Skeletal muscle cell (primary cell): Measurements from ENCODE around the gene CRACDL.

Source experiments
- DNase-seq: peaks from one replicate; pipeline ENCODE4 v3.0.0-alpha.2; 2010; ENCODE audit warnings: low read depth
- H3K4me3 ChIP-seq: 2 replicates; pipeline ENCODE4 v1.5.1; 2011; ENCODE audit warnings: low read depth, mild to moderate bottlenecking, control low read depth, low read length, moderate library complexity

Gene CRACDL

GRCh38 chr2:98796775-98797544 is 139.1 kb downstream of the CRACDL start:
- no peak for DNase-seq
- no peak overlapping the region for H3K4me3 ChIP-seq

DNA sequence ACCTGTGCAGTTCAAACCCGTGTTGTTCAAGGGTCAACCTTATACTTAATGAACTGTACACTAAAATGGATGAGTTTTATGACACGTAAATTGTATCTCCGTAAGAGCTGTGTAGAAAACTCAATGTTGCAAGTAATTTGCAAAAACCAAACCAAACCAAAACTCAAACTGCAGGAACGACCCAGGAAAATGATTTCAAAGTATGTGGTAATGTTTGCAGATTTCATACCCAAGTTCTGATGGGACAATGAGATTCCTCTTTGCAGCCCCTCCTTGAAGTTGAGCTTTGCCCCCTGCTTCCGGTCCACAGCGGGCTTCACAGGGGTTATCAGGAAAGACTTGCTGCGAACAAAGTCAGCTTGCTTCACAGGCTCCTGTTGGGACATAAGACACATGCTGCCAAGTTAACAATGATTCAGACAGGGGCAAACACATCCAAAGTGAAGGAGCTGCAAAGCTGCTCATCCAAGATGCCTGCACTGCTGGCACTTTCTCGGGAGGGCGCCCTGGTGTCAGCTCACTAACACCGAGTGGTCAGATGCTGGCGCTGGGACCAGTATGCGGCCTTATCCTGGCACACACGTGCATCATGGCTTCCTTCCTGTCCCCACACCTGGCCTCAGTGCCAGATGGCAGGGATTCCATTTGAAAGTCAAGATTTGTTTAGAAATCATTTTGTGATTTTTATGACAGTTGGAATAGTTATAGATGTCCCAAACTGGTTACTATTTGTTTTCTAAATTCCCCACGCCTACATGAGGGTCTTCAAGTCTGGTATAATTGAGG is 139.9 kb downstream of the CRACDL start:
- no peak for DNase-seq
- no peak overlapping the region for H3K4me3 ChIP-seq

DNA sequence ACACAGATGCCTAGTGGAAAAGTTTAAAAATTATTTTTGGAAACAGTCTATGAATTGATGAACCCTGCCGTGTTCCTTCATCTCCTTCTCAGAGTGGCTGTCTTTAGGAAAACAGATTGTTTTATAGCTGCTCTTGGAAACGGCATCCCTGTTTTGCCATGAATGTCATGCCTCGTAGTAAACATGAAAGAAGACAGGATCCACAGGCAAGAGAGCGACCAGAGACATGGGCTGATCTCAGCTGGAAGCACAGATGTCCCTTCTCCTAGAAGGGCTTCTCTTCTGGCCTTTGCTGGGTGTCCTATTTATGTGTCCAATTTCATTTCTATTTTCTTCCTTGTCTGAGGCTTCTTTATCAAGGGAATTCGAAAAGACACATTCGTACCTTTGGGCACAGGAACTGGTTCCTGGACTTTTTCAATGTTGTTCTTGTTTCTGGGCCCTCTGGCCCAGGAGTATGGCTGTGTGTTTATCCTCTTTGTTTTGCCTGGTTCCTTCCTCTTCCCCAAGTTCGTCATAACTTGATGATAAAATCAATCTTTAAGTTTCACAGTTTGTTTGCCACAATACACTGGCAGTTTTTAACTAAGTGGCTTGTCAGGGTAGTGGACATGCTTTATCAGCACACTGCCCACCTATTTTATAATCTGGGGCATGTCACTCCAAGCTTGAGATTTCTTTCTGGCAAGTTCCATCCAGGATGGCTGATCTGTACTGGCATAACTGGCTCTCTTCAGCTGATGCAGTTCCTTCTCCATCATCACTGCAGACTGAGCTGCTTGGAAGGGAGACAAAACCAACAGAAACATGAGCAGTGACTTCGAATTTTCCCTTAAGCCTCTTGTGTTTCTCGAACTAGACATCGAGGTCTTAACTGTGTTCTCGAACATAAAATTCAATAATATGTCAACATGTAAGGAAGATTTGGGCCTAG is 141.9 kb downstream of the CRACDL start:
- DNase-seq = no peak
- H3K4me3 ChIP-seq = no peak overlapping the region

- DNase-seq = no peak
- no peak overlapping the region for H3K4me3 ChIP-seq
These were observed 142.8 kb downstream of the CRACDL start for GRCh38 chr2:98793275-98793674.

DNA sequence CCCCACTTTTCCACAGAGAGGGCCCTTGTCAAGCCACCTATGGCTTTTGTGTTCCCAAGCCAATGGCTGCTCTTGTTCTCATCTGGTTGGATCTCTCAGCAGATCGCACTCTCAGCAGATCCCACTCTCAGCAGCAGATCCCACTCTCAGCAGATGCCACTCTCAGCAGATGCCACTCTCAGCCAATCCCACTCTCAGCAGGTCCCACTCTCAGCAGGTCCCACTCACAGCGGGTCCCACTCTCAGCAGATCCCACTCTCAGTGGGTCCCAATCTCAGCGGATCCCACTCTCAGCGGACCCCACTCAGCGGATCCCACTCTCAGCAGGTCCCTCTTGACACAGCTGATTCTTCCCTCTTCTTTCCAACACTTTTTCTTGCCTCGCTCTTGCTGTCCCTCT is 145.8 kb downstream of the CRACDL start:
- no peak overlapping the region for H3K4me3 ChIP-seq
- no peak for DNase-seq

- no peak for DNase-seq
- H3K4me3 ChIP-seq = no peak overlapping the region
These were observed 148.3 kb downstream of the CRACDL start for GRCh38 chr2:98787700-98788099.

DNA sequence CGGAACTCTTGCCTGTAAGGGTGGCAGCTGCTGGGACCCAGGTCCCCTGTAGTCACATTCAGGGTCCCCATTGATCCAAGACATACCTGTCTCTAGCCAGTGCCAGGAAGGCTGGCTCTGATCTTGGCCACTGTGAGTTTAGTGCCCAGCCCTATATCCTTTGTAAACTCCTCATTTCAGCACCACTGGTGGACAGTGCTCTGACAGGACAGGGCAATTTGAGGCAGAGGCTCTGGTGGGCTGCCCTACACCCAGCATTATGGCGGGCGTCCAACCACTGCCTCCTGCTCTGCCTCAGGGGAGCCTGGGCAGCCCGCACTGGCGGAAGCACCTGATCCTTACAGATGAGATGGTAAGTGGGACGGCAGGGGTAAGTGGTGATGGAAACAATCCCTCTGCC is 149.8 kb downstream of the CRACDL start:
- no peak for DNase-seq
- H3K4me3 ChIP-seq = no peak overlapping the region

GRCh38 chr2:98782570-98782969 is 153.5 kb downstream of the CRACDL start:
- no peak overlapping the region for H3K4me3 ChIP-seq
- DNase-seq = no peak

DNA sequence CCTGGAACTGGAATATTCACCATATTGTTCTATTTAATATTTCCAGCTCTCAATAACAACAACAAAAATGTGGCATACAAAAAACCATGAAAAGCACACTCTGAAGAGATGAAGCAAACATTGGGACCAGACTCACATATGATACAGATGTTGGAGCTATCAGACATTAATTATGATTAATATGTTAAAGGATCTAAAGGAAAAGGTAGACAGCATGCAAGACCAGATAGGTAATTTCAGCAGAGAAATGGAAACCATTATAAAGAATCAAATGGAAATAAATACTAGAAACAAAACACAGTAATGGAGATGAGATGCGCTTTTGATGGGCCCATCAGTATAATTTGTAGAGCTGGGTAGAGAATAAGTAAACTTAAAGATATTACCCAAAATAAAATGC is 154.2 kb downstream of the CRACDL start:
- no peak for DNase-seq
- H3K4me3 ChIP-seq = no peak overlapping the region

- no peak overlapping the region for H3K4me3 ChIP-seq
- DNase-seq = no peak
These were observed 157.1 kb downstream of the CRACDL start for GRCh38 chr2:98778741-98779483.

DNA sequence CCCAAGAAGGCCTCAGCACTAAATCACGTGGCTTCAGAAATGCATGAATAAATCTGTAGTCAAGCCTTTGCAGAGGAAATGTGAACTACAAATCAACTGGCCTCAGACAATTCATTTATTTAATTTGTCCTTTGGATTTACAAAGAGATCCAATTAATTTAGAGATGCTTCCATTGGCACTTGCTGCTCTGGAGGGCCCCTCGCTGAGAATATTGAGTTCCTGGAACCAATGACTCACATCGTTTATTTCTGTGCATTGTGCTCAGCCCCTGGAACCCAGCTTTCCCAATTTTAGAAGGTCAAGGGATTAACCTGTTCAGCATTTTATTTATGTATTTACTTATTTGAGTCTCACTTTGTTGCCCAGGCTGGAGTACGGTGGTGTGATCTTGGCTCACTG is 157.9 kb downstream of the CRACDL start:
- no peak for DNase-seq
- H3K4me3 ChIP-seq = no peak overlapping the region

GRCh38 chr2:98777710-98778109 is 158.3 kb downstream of the CRACDL start:
- H3K4me3 ChIP-seq = no peak overlapping the region
- no peak for DNase-seq

DNA sequence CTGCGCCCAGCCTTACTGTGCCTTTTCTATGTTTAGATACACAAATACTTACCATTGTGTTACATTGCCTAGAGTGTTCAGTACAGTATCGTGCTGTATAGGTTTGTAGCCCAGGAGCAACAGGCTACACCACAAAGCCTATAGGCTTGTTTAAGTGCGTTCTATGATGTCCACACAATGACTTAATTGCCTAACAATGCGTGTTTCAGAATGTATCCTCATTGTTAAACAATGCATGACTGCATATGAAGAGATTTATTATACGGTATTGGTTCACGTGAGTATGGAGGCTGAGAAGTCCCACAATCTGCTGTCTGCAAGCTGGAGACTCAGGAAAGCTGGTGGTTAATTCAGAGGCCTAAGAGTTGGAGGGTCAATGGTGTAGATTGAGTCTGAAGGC is 158.9 kb downstream of the CRACDL start:
- DNase-seq = no peak
- H3K4me3 ChIP-seq = no peak overlapping the region

GRCh38 chr2:98776136-98776535 is 159.9 kb downstream of the CRACDL start:
- no peak overlapping the region for H3K4me3 ChIP-seq
- DNase-seq = no peak

- H3K4me3 ChIP-seq = no peak overlapping the region
- DNase-seq = no peak
These were observed 160.7 kb downstream of the CRACDL start for GRCh38 chr2:98775146-98775986.

DNA sequence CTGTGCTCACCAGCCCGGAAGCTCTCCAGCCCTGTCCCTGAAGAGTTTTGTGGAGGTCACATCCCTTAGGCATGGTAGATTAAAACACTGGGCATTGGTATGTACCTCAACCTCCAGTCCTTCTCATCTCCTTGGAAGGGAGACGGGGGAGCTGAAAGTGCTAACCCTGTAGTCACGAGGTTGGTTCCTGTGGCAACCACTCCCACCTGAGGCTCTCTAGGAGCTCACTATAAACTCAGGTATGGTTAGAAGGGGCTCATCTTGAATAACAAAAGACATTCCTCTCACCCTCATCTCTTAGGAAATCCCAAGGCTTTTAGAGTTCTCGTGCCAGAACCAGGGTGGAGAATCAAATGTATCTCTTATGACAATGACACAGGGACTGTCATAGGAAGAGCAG is 162.1 kb downstream of the CRACDL start:
- DNase-seq = no peak

DNA sequence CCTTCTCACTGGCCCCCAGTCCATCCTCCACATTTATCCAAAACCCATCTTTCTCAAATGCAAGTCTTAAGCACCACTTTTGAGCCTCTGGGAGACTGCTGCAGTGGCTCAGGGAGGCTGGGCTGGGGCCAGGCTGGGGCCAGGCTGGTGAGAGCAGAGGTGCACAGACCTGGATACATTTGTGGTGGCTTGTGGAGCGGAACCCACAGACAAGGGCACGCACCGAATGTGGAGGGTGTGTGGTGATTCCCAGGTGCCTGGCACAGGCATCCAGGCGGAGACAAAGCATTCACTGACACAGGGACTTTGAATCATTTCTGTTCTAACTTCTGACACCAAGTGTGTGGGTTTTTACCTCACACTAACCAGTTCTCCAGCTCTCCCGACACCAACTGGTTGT is 162.9 kb downstream of the CRACDL start:
- no peak overlapping the region for H3K4me3 ChIP-seq
- DNase-seq = no peak

More for the DNA sequence above, 162.1 kb downstream of the CRACDL start:
- no peak overlapping the region for H3K4me3 ChIP-seq

- H3K4me3 ChIP-seq = no peak overlapping the region
- DNase-seq = no peak
These were observed 163.5 kb downstream of the CRACDL start for GRCh38 chr2:98772536-98772935.
